ENCODE measurements around the gene IRF7. TPM values are rescaled to one million over a fixed set of nuclear protein-coding genes. Genes with fewer than 3 reads are reported as not detected.

Gene IRF7
- total RNA-seq, 1 donor from 2014 or later = 8.7 TPM

GRCh38 chr11:608791-609251, 6.9 kb downstream of the IRF7 start:
- no peak for DNase-seq (ENCODE audit: low read depth, low spot score)

DNA sequence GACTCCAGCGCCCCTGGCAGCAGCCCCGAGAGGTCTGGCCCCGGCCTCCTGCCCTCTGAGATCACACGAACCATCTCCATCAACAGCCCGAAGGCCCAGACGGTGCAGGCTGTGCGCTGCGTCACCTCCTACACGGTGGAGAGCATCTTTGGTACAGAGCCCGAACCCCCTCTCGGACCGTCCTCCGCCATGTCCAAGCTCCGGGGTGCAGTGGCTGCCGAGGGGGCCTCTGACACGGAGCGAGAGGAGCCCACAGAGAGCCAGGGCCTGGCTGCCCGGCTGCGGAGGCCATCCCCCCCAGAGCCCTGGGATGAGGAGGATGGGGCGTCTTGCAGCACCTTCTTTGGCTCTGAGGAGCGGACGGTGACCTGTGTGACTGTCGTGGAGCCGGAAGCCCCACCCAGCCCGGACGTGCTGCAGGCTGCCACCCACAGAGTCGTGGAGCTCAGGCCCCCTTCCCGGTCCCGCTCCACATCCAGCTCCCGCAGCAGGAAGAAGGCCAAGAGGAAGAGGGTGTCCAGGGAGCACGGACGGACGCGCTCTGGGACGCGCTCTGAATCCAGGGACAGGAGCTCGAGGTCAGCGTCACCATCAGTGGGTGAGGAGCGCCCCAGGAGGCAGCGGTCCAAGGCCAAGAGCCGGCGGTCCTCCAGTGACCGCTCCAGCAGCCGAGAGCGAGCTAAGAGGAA, 7.6 kb downstream of the IRF7 start:
- DNase-seq (ENCODE audit: low read depth, low spot score) = no peak

DNA sequence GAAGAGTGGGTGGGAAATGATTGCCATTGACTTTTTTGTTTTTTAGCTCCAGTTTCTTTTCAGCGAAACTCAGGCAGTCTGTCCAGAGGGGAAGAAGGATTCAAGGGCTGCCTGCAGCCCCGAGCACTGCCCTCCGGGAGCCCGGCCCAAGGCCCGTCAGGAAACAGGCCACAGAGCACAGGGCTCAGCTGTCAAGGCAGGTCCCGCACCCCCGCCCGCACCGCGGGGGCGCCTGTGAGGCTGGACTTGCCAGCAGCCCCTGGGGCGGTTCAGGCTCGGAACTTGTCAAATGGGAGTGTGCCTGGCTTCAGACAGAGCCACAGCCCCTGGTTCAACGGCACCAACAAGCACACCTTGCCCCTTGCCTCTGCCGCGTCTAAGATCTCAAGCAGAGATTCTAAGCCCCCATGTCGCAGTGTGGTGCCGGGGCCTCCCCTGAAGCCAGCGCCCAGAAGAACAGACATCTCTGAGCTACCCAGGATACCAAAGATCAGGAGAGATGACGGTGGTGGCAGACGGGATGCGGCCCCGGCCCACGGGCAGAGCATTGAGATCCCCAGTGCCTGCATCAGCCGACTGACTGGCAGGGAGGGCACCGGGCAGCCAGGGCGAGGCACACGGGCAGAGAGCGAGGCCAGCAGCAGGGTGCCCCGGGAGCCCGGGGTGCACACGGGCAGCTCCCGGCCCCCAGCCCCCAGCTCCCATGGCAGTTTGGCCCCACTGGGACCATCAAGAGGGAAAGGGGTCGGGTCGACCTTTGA, 8.6 kb downstream of the IRF7 start:
- no peak for DNase-seq (ENCODE audit: low read depth, low spot score)

- DNase-seq (ENCODE audit: low read depth, low spot score) = no peak
These were observed 9.5 kb downstream of the IRF7 start for GRCh38 chr11:606245-606644.

- DNase-seq (ENCODE audit: low read depth, low spot score) = no peak
These were observed 10.2 kb downstream of the IRF7 start for GRCh38 chr11:605286-606129.

- no peak for DNase-seq (ENCODE audit: low read depth, low spot score)
These were observed 12.6 kb downstream of the IRF7 start for GRCh38 chr11:603154-603553.

GRCh38 chr11:601573-602245, 14.0 kb downstream of the IRF7 start:
- no peak for DNase-seq (ENCODE audit: low read depth, low spot score)

DNA sequence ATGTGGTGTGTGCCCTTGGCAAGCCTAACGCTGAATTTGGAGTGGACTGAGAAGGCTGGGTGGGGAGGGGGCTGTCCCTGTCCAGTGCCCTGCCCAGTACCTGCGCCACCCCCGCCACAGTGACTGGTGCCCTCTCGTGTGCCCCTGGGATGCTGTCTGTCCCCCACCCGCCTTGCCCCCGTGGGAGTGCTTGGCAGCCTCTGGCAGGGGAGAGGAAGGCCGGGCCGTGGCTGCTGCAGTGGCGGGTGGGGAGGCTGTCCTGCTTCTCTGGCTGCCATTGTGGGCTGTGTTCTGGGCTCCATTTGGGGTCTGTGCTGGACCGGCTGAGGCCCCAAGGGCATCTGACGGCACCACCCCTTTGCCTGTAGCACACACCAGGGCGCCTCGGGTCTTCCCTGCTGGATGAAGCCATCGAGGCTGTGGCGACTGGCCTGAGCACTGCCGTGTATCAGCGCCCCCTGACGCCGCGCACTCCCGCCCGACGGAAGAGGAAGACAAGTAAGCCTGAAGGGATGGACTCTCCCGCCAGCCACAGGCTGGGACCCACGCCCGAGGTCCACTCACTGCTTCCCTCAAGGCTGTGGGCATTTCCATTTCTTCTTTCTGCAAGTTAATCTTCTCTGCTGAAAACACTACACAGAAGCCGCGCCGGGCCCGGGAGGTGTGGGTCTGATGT, 17.6 kb downstream of the IRF7 start:
- no peak for DNase-seq (ENCODE audit: low read depth, low spot score)

GRCh38 chr11:597166-597725, 18.5 kb downstream of the IRF7 start:
- no peak for DNase-seq (ENCODE audit: low read depth, low spot score)

DNA sequence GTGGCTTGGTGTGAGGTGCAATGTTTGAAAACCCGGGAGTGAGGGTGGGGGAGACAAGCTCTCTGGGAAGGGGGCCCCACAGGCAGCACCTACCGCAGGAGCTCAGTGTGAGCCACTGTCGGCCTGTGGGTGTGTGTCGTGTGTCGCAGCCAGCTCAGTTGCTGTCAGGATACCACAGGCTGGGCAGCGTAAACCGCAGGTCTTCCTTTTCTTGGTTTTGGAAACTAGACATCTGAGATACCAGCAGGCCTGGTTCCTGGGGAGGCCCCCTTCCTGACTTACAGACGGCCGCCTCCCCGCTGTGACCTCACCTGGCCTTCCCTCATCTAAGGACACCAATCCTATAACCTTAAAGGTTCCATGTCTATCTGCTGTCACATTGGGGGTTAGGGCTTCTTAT, 19.4 kb downstream of the IRF7 start:
- no peak for DNase-seq (ENCODE audit: low read depth, low spot score)

- no peak for DNase-seq (ENCODE audit: low read depth, low spot score)
These were observed 20.4 kb downstream of the IRF7 start for GRCh38 chr11:595400-595799.

DNA sequence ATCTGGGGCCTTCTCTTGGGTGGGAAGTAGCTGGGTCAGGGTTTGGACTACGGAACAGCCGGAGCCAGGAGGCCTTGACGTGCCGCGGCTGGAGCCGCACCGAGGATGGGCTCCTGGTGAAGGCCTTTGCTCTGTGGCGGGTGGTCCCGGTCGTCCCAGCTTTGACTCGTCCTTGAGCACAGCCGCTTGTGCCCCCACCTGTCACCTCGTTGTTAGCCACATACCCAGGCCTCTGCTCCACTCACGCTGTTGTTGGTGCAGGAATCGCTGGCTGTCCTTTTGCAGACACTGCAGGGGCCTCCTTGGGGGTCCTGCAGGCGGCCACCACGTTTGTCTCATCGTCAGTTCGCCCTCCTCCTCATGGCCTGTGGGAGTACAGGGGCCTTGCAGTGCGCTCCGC, 22.4 kb downstream of the IRF7 start:
- DNase-seq (ENCODE audit: low read depth, low spot score) = no peak

- no peak for DNase-seq (ENCODE audit: low read depth, low spot score)
These were observed 22.8 kb downstream of the IRF7 start for GRCh38 chr11:592918-593317.

GRCh38 chr11:592501-592900, 23.2 kb downstream of the IRF7 start:
- DNase-seq (ENCODE audit: low read depth, low spot score) = no peak

- no peak for DNase-seq (ENCODE audit: low read depth, low spot score)
These were observed 24.8 kb downstream of the IRF7 start for GRCh38 chr11:590997-591396.

DNA sequence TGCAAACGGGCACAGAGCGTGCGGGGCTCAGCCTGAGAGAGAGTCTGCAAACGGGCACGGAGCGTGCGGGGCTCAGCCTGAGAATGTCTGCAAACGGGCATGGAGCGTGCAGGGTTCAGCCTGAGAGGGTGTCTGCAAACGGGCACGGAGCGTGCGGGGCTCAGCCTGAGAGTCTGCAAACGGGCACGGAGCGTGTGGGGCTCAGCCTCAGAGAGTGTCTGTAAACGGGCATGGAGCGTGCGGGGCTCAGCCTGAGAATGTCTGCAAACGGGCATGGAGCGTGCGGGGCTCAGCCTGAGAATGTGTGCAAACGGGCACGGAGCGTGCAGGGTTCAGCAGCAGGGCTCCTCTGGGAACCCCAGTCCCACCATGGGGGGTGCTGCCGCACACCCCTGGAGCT, 26.0 kb downstream of the IRF7 start:
- DNase-seq (ENCODE audit: low read depth, low spot score) = no peak

GRCh38 chr11:587978-588380, 27.8 kb downstream of the IRF7 start:
- peak; percentile 15 for DNase-seq (ENCODE audit: low read depth, low spot score)

GRCh38 chr11:587546-587945, 28.2 kb downstream of the IRF7 start:
- DNase-seq (ENCODE audit: low read depth, low spot score) = no peak

DNA sequence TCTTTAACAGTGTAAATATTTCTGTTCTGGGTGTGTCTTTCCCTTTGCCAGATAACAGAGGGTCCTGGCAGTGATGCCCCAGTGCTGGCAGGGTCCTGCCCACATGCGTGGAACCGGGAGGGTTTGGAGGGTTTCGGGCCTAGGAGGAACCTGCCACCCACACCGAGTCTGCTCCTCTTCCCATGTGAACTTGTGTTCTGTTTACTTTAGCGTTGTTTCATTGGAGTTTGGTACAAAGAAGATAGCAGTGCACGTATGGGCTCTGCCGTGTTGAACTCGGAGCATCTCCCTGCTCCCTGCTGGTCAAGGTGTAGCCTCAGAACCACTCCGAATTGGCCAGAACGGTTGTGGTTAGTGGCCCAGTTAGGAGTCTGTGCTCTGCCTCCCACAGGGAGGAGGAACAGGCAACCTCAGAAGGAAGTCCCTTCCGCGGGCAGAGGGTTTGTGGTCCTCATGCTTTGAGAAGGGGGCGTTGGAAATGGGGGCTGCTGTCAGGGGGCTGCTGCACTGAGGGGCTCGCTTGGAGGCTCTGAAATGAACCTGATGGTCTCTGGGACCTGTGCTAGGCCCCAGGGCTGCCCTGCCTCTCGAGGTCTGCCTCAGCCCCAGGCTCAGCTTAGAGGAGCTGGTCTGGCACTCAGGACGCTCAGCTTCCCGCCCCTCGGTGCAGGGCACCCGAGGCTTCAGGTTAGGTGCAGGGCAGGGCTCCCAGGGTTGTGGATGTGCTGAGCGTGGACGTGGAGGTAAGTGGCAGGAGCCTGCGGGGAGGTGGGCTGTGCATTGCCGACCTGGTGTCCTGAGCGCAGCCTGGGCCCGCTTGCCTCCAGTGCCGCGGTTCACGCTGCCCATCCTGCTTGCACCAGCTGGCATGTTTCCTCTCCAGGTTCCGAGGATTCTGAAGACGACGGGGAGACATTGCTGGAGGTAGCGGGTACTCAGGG, 29.1 kb downstream of the IRF7 start:
- no peak for DNase-seq (ENCODE audit: low read depth, low spot score)

GRCh38 chr11:584287-584686, 31.5 kb downstream of the IRF7 start:
- no peak for DNase-seq (ENCODE audit: low read depth, low spot score)

Measured in pulmonary artery endothelial cell (primary cell).